ENCODE data around the gene GPER1.

DNA sequence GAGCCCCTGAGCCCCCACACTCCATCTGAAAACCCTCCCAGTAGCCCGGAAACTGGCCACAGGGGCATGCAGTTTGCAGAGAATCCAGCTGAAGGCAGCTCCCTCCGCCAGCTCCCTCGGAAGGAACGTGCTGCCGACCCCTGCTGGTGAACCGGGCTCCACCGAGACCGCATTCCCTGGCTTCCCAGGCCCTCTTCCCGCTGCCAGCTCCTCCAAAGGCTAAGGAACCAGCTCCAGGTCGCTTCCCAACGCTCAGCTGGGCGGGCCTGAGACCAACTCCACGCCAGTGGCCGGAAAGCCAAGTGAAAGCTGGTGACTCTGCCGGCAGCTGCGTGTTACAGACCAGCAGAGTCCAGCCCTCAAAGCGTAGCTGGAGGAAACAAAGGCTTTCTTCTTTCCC lies 35.8 kb downstream of the GPER1 start:
- TF ChIP-seq POLR2A (IDR thresholded peaks at IDR 0.05; ENCODE audit: low read depth, low read length) (peak; percentile 38), GATA2 (IDR thresholded peaks at IDR 0.05; ENCODE audit: insufficient read depth, insufficient read length, low read depth, low read length) (no peak)
